Measurements from ENCODE around the gene GTF3C1.
"Not testable (repeated sequence)": the region's sequence is repeated elsewhere in the genome, so short reads cannot be mapped to it uniquely, and the experiment has no call there.

GTF3C1 gene

GRCh38 chr16:27462846-27463682 is 86.6 kb downstream of the GTF3C1 start:
- no peak for DNase-seq (ENCODE audit: low spot score)

GRCh38 chr16:27462200-27462845 is 87.4 kb downstream of the GTF3C1 start:
- no peak for DNase-seq (ENCODE audit: low spot score)

- DNase-seq (ENCODE audit: low spot score), result no peak
These were observed 88.1 kb downstream of the GTF3C1 start for GRCh38 chr16:27461483-27462171.

GRCh38 chr16:27460663-27461482 is 88.8 kb downstream of the GTF3C1 start:
- DNase-seq (ENCODE audit: low spot score), result no peak

- no peak for DNase-seq (ENCODE audit: low spot score)
These were observed 89.5 kb downstream of the GTF3C1 start for GRCh38 chr16:27460213-27460612.

GRCh38 chr16:27458987-27459688 is 90.6 kb downstream of the GTF3C1 start:
- no peak for DNase-seq (ENCODE audit: low spot score)

GRCh38 chr16:27458258-27458657 is 91.5 kb downstream of the GTF3C1 start:
- DNase-seq (ENCODE audit: low spot score), result no peak

GRCh38 chr16:27457605-27457900 is 92.2 kb downstream of the GTF3C1 start:
- not testable (repeated sequence) for DNase-seq (ENCODE audit: low spot score)

GRCh38 chr16:27455700-27456099 is 94.0 kb downstream of the GTF3C1 start:
- no peak for DNase-seq (ENCODE audit: low spot score)

- no peak for DNase-seq (ENCODE audit: low spot score)
These were observed 96.3 kb downstream of the GTF3C1 start for GRCh38 chr16:27453494-27453825.

GRCh38 chr16:27452569-27453493 is 96.9 kb downstream of the GTF3C1 start:
- DNase-seq (ENCODE audit: low spot score), result no peak

GRCh38 chr16:27450196-27450549 is 99.5 kb downstream of the GTF3C1 start:
- no peak for DNase-seq (ENCODE audit: low spot score)

- no peak for DNase-seq (ENCODE audit: low spot score)
These were observed 100.1 kb downstream of the GTF3C1 start for GRCh38 chr16:27449434-27450195.

GRCh38 chr16:27448532-27449433 is 100.9 kb downstream of the GTF3C1 start:
- DNase-seq (ENCODE audit: low spot score), result no peak

GRCh38 chr16:27447301-27447700 is 102.4 kb downstream of the GTF3C1 start:
- no peak for DNase-seq (ENCODE audit: low spot score)

- DNase-seq (ENCODE audit: low spot score), result peak; percentile 25
These were observed 103.0 kb downstream of the GTF3C1 start for GRCh38 chr16:27446721-27447120.

GRCh38 chr16:27445502-27446175 is 104.1 kb downstream of the GTF3C1 start:
- no peak for DNase-seq (ENCODE audit: low spot score)

- DNase-seq (ENCODE audit: low spot score), result no peak
These were observed 105.2 kb downstream of the GTF3C1 start for GRCh38 chr16:27444470-27444869.

Measured in SW480 (cell line).